AG04449 (cell line): ENCODE measurements around the gene CACNG3.

ENCODE experiments used
- CTCF ChIA-PET: fragments of 350-600 bp; formaldehyde crosslinking; extraction: SDS; loops from one replicate; lab custom pipeline; 2021; ENCODE audit warnings: antibody characterized with exemption; lab: Yijun Ruan, JAX
- POLR2A ChIA-PET: fragments of 400-600, 350-600 bp; formaldehyde crosslinking; extraction: SDS; loops from one replicate; lab custom pipeline; 2020; ENCODE audit warnings: antibody characterized with exemption, inconsistent platforms; lab: Yijun Ruan, JAX
- DNase-seq: peaks from one replicate; pipeline ENCODE4 v3.0.0-alpha.2; 2010; ENCODE audit warnings: low read depth, low spot score
- H3K4me3 ChIP-seq: 2 replicates; pipeline ENCODE4 v1.5.1; 2011; ENCODE audit warnings: low read depth, mild to moderate bottlenecking, control low read depth, low read length
- TF ChIP-seq, protein P1 (sequence below): IDR thresholded peaks from one replicate; pipeline ENCODE4 v1.5.1; 2011; ENCODE audit warnings: mild to moderate bottlenecking, moderate library complexity, low read length, control low read depth, inconsistent platforms; ENCODE audit not compliant: insufficient read depth; ENCODE audit errors: missing control alignments

Gene CACNG3

DNA sequence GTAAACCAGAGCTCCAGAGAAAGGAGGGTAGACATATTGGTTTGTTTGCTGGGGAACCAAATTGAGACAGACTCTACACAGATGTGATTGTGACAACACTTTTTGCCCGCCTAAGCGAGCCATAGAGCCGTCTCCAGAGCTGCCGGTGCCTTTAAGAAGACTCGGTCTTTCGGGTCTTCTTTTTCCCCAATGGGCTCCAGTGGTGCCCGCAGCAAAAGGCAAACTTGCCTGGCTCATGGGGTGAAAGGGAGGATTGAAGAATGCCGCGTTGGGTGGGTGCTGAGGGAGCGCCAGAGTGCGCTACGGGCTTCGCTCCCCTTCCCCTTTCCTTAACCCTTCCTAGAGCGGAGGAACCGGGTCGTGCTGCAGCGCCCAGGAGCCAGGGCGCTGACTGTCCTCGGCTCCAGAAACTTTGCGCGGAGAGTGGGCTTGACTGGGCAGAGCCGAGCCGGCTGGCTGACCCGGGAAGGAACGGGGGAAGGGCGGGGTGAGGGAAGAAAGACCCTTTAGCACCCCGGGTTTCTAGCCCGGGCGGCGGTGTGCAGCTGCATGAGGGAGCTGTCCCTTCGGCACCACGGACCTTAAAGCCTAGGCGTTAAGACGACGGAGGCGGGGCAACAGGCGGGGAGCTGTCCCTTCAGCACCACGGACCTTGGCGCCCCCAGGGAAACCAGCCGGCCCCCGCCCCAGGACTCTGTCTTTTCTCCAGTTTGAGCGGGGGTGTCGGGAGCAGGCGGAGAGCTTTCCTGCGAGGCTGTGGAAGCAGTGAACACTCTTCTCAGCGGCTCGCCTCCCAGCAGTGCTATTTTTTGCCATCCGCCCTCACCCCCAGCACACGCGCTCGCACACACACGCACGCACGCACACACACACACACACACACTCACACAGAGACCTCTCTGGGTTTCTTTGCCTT lies at the start of gene CACNG3:
Gene CACNG3, plus strand, starts transcription at position 880 of the 916 bp plus-strand sequence. CDS start 420 bp downstream, outside the sequence.
- no peak within 1 kb of the TSS for H3K4me3 ChIP-seq
- TF ChIP-seq, protein P1, sequence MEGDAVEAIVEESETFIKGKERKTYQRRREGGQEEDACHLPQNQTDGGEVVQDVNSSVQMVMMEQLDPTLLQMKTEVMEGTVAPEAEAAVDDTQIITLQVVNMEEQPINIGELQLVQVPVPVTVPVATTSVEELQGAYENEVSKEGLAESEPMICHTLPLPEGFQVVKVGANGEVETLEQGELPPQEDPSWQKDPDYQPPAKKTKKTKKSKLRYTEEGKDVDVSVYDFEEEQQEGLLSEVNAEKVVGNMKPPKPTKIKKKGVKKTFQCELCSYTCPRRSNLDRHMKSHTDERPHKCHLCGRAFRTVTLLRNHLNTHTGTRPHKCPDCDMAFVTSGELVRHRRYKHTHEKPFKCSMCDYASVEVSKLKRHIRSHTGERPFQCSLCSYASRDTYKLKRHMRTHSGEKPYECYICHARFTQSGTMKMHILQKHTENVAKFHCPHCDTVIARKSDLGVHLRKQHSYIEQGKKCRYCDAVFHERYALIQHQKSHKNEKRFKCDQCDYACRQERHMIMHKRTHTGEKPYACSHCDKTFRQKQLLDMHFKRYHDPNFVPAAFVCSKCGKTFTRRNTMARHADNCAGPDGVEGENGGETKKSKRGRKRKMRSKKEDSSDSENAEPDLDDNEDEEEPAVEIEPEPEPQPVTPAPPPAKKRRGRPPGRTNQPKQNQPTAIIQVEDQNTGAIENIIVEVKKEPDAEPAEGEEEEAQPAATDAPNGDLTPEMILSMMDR: no peak
- ChIA-PET CTCF (no interaction called here), POLR2A (no interaction called here)
- no peak for DNase-seq

DNA sequence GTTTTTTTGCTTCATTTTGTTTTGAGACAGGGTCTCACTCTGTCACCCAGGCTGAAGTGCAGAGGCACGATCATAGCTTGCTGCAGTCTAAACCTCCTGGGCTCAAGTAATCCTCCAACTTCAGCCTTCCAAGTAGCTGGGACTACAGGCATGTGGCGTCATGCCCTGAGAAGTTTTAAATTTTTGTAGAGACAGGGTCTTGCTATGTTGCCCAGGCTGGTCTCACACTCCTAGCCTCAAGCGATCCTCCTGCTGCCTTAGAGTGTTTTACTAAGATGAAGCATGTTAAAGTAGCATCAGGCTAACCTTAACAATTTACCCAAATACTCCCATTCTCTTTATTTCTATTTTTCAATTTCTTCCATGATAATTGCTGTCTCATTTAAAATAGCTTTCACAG lies 49.2 kb upstream of the CACNG3 start:
- TF ChIP-seq, protein P1: no peak
- POLR2A ChIA-PET: no interaction called here
- H3K4me3 ChIP-seq: no peak overlapping the region
- CTCF ChIA-PET: no interaction called here
- no peak for DNase-seq

DNA sequence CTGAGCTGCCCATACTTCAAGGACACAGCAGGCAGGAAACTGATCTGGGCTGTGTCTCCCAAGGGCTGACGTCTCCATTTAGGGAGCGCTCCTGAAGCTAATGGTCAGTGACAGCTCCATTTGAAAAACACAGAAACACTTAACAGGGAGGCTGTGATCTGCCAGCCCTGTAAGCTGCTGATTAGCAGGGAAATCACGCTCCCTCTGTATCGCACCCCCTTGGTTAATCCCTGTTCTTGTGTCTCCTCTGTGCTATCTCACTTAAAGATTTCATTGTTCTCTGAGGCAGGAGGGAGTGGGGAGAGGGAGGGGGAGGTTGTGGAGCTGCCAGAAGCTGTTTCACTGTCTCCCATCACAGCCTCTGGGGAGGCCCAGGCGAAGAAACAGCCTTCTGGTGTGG lies 47.4 kb upstream of the CACNG3 start:
- H3K4me3 ChIP-seq: no peak overlapping the region
- TF ChIP-seq, protein P1: no peak
- ChIA-PET CTCF (no interaction called here), POLR2A (no interaction called here)
- DNase-seq: no peak

DNA sequence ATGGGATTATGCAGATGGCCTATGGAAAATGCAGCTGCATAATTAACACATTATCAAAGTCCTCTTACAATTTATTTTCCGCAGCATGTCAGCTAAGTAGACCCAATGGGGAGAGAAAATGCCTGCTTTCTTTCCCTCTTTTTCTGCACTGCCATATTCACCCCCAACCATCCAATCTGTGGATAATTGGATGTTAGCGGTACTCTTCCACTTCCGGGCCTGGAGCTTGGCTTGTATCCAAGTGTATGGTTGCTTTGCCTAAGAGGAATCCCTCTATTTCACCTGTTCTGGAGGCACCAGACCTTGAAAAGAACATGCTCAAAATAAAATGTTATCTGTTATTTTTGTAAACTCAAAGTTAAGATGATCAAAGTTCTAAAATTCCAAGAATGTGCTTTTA lies 41.1 kb upstream of the CACNG3 start:
- DNase-seq: no peak
- H3K4me3 ChIP-seq: no peak overlapping the region
- TF ChIP-seq, protein P1: no peak
- CTCF ChIA-PET: interaction anchor here (1.0 kb wide), 1 partner anchor 38 kb away, joined by 3 read pairs; no protein-coding TSS in a partner anchor
- POLR2A ChIA-PET: no interaction called here

DNA sequence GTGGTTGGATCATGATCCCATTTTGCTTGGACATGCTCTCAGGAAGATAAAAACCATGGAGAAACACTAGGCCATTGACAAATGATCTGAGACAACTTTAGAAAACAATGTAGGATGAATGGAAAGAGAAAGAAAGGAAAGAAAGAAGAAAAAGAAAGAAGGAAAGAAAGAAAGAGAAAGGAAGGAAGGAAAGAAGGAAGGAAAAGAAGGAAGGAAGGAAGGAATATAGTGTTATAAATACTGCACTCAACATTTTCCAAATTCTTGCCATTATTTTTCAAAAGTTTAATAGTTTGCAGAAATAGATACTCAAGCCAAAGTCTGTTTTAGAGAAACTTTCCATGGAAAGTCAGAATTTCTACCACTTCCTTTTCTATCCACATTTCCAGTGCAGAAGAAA lies 39.2 kb upstream of the CACNG3 start:
- ChIA-PET POLR2A (no interaction called here), CTCF (no interaction called here)
- TF ChIP-seq, protein P1: no peak
- H3K4me3 ChIP-seq: no peak overlapping the region
- DNase-seq: no peak

DNA sequence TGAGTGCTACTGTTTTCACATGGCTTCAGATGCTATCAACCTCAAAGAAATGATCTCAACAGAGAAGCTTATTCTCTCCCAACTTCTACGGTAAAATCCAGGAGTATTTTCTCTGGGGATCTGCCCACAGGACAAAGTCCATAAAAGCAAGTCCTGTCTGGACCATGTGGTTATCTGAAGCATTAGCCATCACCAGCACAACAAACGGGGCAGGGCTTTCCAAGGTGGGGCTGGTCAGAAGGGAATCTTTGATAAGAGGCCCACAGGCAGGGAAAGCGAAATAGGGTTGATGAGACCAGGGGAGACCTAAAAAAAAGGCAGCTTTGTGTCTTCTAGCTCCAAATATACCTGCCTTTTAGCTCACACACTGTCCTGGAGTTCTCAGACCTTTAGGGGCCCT lies 38.7 kb upstream of the CACNG3 start:
- CTCF ChIA-PET: no interaction called here
- no peak for DNase-seq
- POLR2A ChIA-PET: no interaction called here
- TF ChIP-seq, protein P1: no peak
- H3K4me3 ChIP-seq: no peak overlapping the region
